ENCODE results near the gene TUT7.
"Not testable (repeated sequence)": the region's sequence is repeated elsewhere in the genome, so short reads cannot be mapped to it uniquely, and the experiment has no call there.

Gene TUT7, protein sequence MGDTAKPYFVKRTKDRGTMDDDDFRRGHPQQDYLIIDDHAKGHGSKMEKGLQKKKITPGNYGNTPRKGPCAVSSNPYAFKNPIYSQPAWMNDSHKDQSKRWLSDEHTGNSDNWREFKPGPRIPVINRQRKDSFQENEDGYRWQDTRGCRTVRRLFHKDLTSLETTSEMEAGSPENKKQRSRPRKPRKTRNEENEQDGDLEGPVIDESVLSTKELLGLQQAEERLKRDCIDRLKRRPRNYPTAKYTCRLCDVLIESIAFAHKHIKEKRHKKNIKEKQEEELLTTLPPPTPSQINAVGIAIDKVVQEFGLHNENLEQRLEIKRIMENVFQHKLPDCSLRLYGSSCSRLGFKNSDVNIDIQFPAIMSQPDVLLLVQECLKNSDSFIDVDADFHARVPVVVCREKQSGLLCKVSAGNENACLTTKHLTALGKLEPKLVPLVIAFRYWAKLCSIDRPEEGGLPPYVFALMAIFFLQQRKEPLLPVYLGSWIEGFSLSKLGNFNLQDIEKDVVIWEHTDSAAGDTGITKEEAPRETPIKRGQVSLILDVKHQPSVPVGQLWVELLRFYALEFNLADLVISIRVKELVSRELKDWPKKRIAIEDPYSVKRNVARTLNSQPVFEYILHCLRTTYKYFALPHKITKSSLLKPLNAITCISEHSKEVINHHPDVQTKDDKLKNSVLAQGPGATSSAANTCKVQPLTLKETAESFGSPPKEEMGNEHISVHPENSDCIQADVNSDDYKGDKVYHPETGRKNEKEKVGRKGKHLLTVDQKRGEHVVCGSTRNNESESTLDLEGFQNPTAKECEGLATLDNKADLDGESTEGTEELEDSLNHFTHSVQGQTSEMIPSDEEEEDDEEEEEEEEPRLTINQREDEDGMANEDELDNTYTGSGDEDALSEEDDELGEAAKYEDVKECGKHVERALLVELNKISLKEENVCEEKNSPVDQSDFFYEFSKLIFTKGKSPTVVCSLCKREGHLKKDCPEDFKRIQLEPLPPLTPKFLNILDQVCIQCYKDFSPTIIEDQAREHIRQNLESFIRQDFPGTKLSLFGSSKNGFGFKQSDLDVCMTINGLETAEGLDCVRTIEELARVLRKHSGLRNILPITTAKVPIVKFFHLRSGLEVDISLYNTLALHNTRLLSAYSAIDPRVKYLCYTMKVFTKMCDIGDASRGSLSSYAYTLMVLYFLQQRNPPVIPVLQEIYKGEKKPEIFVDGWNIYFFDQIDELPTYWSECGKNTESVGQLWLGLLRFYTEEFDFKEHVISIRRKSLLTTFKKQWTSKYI (N-terminal part only)

GRCh38 chr9:86354011-86354817, at the start of gene TUT7:
Gene TUT7 (minus strand): TSS chr9:86354410. CDS start chr9:86353199, 1,211 bp downstream.
- peak; percentile 90 for DNase-seq (ENCODE audit: low read depth)

GRCh38 chr9:86402591-86402990, 48.4 kb upstream of the TUT7 start:
- no peak for DNase-seq (ENCODE audit: low read depth)

- DNase-seq (ENCODE audit: low read depth) = no peak
Measured at GRCh38 chr9:86396412-86396811, 42.2 kb upstream of the TUT7 start.

GRCh38 chr9:86390184-86390583, 36.0 kb upstream of the TUT7 start:
- DNase-seq (ENCODE audit: low read depth) = not testable (repeated sequence)

DNA sequence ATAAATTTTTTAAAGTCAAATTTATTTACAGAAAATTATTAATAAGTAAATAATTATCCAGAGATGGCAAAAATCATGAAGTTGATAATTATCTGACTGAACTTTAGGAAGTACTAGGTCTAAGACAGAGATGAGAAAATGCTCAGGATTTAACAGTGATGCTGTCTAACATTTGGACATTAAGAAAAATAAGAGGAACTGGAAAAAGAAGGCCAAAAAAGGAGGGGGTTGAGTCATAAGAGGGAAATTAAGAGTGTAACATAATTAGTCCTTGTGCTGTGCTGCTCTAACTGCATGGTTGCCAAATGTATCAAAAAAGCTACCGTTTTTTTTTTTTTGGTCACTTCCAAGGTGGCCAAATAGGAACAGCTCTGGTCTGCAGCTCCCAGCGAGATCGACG, 35.4 kb upstream of the TUT7 start:
- DNase-seq (ENCODE audit: low read depth) = no peak

DNA sequence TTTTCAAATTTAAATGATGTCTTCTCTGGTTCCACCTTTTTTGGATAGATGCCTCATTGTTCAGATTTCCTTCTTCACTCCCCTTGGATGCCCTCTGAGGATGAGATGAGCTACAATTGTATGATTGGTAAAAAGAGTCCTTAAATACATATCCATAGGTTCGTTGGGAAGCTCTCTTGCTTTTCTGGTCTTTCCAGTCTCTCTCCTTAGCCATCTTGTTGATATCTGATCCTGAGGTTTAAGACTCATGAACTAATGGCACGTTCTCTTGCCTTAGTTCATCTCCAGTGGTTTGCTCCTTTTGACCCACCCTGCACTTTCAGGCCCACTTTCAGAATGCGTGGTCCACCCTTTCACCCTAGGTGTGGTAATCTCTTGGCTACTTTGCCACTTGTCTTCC, 33.2 kb upstream of the TUT7 start:
- DNase-seq (ENCODE audit: low read depth) = no peak

DNA sequence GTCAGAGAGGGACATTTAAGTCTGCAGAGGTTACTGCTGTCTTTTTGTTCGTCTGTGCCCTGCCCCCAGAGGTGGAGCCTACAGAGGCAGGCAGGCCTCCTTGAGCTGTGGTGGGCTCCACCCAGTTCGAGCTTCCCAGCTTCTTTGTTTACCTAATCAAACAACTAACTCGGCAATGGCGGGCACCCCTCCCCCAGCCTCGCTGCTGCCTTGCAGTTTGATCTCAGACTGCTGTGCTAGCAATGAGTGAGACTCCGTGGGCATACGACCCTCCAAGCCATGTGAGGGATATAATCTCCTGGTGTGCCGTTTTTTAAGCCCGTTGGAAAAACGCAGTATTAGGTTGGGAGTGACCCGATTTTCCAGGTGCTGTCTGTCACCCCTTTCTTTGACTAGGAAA, 28.8 kb upstream of the TUT7 start:
- DNase-seq (ENCODE audit: low read depth) = not testable (repeated sequence)

GRCh38 chr9:86376016-86376415, 21.8 kb upstream of the TUT7 start:
- DNase-seq (ENCODE audit: low read depth) = no peak

- DNase-seq (ENCODE audit: low read depth) = no peak
Measured at GRCh38 chr9:86369810-86370209, 15.6 kb upstream of the TUT7 start.

GRCh38 chr9:86368871-86369521, 14.8 kb upstream of the TUT7 start:
- no peak for DNase-seq (ENCODE audit: low read depth)

DNA sequence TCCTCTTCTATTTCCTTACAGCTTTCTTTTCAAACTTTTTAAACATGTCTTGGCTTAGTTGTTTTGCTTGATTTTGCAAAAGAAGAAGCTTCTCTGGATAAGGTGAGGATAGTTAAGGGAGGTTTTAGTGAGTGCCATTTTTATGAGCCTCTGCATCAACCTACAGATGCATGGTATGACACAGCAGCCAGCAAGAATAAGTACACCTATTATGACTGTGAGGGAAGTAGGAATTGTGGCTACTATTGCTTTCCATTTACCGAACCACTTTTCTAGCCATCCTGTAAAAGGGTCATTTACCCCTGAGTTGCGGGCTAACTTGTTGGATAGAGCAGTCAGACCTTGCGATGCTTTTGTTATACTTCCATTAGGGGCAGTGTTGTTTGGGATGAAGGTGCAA, 7.0 kb upstream of the TUT7 start:
- DNase-seq (ENCODE audit: low read depth) = no peak

GRCh38 chr9:86359151-86359879, 5.1 kb upstream of the TUT7 start:
- DNase-seq (ENCODE audit: low read depth) = no peak

DNA sequence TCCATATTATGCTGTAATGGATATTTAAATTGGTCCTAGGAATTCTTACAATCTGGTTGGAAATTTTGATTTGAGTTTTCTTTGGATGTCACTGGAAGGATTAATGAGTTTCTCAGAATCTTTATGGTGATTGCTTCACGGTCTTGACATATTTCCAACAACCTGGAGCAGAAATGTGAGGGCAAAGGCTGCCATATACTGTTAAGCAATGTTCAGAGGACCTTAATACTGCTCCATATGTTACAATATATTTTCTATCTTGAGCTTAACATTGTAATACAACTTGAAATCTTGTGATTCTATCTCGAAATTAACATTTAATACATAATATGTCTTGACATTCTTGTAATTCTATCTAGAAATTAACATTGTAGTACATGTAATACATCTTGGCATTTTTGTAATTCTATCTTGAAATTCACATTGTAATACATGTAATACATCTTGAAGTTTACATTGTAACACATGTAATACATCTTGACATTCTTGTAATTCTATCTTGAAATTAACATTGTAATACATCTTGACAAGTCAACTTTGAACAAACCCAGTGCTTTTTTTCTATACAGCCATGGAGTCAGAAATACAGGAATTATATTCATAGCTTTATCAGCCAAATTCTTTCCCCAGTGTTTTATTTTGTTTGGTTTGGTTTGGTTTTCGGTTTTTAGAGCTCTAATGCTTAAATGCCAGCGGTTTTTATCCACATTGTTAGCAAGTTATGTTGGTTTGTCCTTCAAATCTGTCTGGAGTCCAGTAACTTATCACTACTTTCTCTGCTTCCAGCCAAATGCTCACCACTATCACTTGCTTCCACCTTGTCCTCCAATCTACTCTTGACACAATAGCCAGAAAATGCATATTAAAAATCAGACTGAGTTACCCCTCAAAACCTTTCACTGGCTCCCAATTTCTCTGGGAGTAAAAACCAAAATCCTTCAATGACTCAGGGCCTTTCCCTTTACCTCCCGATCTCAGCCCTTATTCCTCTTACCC, 3.0 kb upstream of the TUT7 start:
- DNase-seq (ENCODE audit: low read depth) = no peak

- no peak for DNase-seq (ENCODE audit: low read depth)
Measured at GRCh38 chr9:86355814-86356213, 1.6 kb upstream of the TUT7 start.

DNA sequence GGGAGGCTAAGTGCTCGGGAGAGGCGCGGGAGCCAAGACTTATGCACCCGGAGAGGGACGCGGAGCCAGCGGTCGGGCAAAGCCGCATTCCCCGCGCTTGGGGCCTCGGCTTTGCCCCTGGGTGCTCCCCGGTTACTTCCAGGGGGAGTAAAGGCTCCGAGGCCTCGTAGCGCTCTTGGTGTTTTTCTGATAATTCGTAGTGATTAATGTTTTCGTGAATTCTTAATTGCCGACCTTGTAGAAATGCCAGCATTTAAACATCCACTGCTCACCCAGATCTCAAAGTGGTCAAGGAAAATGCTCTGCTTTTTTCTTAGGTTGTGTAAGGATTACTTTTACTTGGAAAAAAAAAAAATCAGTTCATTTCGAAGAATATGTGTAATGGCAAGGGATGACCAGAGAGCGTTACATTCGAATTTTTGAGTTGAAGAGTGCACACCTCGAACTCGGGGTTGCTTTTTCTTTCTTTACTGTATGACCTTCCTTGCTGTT, 654 bp upstream of the TUT7 start:
- no peak for DNase-seq (ENCODE audit: low read depth)

DNA sequence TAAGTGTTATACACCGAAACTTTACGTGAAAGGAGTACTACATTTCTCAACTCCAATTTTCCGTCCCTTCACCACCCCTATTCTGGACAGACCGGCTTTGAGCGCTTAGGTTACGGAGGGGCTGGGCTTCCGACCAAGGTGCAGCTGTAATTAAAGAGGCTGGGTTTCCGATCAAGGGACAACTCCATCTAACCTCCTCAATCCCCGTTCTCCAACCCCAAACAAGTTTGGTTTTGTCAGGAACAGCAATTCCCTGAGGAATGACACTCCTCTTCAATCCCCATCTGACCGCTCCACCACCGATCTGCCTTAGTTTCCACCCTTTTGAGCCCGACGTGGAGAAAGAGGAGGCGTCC, 577 bp downstream of the TUT7 start:
- no peak for DNase-seq (ENCODE audit: low read depth)

- DNase-seq (ENCODE audit: low read depth) = no peak
Measured at GRCh38 chr9:86352440-86353077, 1.7 kb downstream of the TUT7 start.

DNA sequence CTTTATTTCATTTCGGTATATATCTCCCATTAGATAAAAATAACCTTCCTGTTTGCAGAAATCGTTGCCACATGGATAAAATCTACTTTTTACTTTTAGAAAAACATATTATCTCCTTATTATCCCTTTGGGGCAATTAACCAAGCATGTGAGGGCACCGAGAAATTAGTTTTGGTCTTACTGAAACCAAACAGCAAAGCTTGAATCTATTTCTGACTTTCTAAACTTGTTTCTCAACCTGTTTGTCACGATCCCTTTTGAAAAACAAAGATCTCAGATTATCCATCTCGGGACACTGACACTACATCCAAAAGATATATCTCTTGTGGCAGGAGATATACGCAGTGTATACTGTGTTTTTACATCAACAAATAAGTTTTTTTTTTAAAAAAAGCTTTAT, 2.3 kb downstream of the TUT7 start:
- no peak for DNase-seq (ENCODE audit: low read depth)
